Islet precursor cell (in vitro differentiated cells): ENCODE data around the gene TMPRSS2.
A peak's percentile ranks its signal among the peaks of the same experiment; 100 is the strongest.

ENCODE experiments used
- DNase-seq: peaks from one replicate; pipeline ENCODE4 v3.0.0-alpha.2; 2018

The TMPRSS2 gene

GRCh38 chr21:41479686-41480085 is 28.3 kb downstream of the TMPRSS2 start:
- DNase-seq = no peak

- DNase-seq = peak; percentile 68
These were observed 29.4 kb downstream of the TMPRSS2 start for GRCh38 chr21:41478319-41479177.

GRCh38 chr21:41477641-41478318 is 30.2 kb downstream of the TMPRSS2 start:
- DNase-seq = peak; percentile 88

- DNase-seq = no peak
These were observed 32.1 kb downstream of the TMPRSS2 start for GRCh38 chr21:41475714-41476420.

DNA sequence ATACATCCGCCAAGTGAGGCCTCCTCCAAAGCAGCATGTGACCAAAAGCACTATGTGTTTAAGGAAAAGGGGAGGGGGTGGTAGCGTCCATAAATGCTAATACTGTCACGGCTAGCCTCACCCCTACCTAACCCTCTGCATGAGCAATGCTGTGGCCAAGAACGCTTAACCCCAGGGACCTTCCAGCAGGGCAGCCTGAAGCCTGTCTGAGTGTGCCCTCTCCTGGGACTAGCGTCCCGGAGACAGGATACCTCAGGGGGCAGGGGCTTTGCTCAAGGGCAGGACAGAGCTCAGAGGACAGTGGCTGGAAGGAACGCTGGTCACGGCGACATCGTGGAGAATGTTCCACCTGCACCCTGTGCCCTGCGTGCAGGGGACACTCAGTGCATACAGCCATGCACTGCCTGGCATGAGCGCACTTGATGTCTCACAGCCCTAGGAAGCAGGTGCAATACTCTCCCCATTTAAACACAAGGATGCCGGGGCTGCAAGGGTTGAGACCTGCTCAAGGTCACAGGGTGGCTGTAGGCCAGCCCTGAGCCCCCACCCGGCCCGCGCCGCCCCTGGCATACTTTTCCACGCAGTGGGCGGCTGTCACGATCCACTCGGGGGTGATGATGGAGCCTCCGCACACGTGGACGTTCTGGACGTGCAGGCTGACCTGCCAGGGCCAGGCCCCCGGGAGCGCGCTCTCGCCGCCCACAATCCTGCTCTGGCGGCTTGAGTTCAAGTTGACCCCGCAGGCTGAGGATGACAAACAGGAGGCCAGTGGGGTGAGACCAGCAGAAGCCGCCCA is 35.0 kb downstream of the TMPRSS2 start:
- no peak for DNase-seq

DNA sequence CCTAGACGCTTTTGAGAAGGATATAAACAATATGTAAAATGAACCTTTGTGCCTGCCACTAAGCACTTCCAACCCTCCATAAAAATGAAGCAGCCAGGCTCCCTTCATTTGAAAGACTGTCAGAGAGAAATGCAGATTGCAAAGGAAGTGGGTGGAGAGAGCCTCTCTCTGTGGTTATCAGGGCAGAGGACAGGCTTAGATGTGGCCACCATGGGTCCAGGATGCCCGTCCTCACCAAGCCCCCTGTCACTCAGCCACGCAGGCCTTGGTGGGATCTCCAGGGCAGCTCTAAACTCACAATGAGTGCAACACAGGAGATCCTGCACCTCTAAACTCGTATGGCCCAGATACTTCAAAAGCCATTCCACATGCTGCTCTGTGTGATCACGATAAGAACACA is 37.9 kb downstream of the TMPRSS2 start:
- no peak for DNase-seq

DNA sequence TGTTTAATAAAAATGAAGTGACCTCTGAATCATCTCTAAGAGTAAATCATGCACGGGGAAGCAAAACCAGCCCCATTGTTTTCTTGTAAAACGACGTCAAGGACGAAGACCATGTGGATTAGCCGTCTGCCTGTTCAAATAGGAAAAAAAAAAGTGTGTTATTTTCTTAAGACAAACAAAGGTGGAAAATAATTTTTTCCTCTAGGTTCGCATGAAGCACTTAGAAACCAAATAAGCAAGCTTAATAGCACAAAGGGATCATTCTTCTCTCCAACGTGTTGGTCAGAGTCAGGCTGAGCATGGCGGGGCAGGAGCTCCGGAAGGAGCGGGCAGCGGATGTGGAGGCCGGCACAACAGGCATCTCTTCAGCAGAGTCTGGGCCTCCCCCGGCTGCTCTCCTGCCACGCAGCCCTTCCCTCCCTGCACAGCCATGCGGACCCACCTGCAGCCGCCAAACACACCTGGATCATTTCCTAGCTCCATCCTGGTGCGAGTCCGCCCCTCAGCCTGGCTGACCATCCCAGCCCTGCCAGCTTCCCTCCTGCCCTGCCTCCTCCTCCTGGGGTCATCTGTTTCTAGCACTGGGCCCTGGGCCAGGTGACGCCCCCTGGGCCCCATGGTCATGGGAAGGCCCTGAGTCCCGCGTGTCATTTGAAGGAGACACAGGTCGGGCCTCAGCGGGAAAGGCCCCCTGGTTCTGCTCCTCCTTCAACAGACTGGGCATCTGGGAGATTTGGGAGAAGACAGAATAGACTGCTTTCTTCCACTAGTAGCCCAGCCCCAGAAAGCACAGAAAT is 41.7 kb downstream of the TMPRSS2 start:
- DNase-seq = no peak

DNA sequence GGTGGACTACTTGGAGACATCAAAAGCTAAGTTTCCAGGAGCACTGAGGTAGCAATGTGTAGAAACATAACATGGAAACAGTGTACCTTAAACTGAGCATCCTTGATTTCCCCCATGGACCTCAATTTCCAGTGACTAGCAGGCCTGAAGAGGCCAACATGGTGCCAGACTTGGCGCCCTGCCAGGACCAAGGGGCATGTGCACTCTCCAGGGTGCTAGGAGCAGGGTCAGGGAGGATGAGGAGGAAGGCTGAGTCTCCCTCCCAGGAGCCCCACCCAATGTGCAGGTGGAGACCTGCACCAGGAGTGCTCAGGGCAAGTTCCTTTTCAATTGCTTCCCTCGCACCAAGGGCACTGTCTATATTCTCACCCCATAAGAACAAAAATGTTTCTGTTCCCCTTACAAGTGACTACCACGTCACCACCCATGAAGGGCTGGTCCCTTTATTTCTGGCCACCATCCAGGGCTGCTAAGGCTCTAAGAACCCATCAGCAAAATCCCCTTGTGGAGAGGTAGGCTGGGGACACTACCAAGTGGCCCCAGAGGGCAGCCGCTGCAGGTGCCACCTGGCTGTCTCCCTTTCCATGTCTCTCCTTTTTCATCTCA is 42.7 kb downstream of the TMPRSS2 start:
- DNase-seq = no peak

- peak; percentile 79 for DNase-seq
These were observed 47.1 kb downstream of the TMPRSS2 start for GRCh38 chr21:41460578-41461527.

GRCh38 chr21:41459884-41460534 is 47.9 kb downstream of the TMPRSS2 start:
- no peak for DNase-seq

DNA sequence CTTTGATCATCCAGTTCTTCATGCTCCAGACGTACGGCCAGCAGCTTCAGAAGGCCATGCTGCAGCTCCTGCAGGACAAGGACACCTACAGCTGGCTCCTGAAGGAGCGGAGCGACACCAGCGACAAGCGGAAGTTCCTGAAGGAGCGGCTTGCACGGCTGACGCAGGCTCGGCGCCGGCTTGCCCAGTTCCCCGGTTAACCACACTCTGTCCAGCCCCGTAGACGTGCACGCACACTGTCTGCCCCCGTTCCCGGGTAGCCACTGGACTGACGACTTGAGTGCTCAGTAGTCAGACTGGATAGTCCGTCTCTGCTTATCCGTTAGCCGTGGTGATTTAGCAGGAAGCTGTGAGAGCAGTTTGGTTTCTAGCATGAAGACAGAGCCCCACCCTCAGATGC is 49.4 kb downstream of the TMPRSS2 start:
- DNase-seq = no peak

- DNase-seq = no peak
These were observed 49.8 kb downstream of the TMPRSS2 start for GRCh38 chr21:41458121-41458520.

DNA sequence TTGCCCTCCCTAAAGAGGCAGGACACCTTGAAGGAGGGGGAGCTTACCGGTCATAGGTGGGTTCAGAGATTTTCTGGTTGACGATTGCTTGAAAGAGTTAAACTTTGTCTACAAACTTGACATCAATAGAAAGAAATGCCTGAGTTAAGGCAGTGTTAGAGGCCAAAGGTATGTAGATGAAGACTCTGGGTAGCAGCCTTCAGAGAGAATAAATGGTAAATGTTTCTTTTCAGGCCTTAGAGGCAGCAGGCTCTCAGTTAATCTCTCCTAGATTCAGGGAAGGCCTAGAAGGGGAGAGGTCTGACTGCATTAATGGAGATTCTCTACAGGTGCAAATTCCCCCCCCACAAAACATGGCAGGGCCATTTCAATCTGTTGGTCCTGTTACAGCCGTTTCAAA is 54.2 kb downstream of the TMPRSS2 start:
- no peak for DNase-seq

DNA sequence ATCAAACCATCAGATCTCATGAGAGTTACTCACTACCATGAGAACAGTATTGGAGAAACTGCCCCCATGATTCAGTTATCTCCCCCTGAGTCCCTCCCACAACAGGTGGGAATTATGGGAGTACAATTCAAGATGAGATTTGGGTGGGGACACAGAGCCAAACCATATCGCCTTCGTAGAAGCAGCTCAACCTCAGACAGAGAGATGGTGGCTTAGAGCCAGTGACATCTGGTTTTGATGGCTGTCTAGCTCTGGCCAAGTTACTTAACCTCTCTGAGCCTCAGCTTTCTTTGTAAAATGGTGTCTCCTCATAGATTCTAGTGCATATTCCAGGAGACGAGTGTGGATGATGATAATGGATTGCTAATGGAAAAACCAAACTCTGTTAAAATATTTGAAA is 54.8 kb downstream of the TMPRSS2 start:
- DNase-seq = no peak

GRCh38 chr21:41451753-41452676 is 55.9 kb downstream of the TMPRSS2 start:
- DNase-seq = no peak

GRCh38 chr21:41449613-41450012 is 58.3 kb downstream of the TMPRSS2 start:
- no peak for DNase-seq

DNA sequence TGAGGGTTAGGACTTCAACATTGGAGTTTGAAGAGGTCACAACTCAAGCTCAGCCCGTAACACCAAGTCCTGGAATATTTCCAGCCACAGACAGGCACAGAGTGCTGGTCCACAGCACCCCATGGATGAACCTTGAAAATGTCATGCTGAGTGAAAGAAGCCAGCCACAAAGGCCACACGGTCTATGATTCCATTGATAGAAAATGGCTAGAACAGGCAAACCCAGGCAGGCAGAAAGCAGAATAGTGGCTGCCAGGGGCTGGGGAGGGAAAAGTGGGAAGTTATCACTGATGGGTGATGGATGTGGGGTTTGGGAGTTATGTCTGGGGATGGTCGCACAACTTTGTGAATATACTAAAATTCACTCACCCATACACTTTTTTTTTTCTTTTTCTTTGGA is 60.6 kb downstream of the TMPRSS2 start:
- DNase-seq = no peak

GRCh38 chr21:41446586-41446985 is 61.4 kb downstream of the TMPRSS2 start:
- DNase-seq = no peak

- DNase-seq = no peak
These were observed 62.5 kb downstream of the TMPRSS2 start for GRCh38 chr21:41445465-41445862.
